Measurements from ENCODE around the gene FCAMR.
A peak's percentile ranks its signal among the peaks of the same experiment; 100 is the strongest.

The FCAMR gene

GRCh38 chr1:206970446-206970845 is at the start of gene FCAMR:
Gene FCAMR (minus strand): TSS chr1:206970460. CDS start chr1:206970125, 335 bp downstream.
- no peak for DNase-seq

- no peak for DNase-seq
These were observed 49.4 kb upstream of the FCAMR start for GRCh38 chr1:207019661-207020060.

GRCh38 chr1:207019161-207019560 is 48.9 kb upstream of the FCAMR start:
- no peak for DNase-seq

GRCh38 chr1:207018707-207019106 is 48.4 kb upstream of the FCAMR start:
- DNase-seq = no peak

- no peak for DNase-seq
These were observed 47.6 kb upstream of the FCAMR start for GRCh38 chr1:207017615-207018559.

- no peak for DNase-seq
These were observed 45.5 kb upstream of the FCAMR start for GRCh38 chr1:207015791-207016190.

- DNase-seq = no peak
These were observed 44.5 kb upstream of the FCAMR start for GRCh38 chr1:207014728-207015127.

GRCh38 chr1:207013321-207014085 is 43.2 kb upstream of the FCAMR start:
- no peak for DNase-seq

GRCh38 chr1:207010726-207011125 is 40.5 kb upstream of the FCAMR start:
- no peak for DNase-seq

- no peak for DNase-seq
These were observed 39.7 kb upstream of the FCAMR start for GRCh38 chr1:207009945-207010344.

- no peak for DNase-seq
These were observed 39.1 kb upstream of the FCAMR start for GRCh38 chr1:207009182-207009850.

- DNase-seq = no peak
These were observed 37.2 kb upstream of the FCAMR start for GRCh38 chr1:207007352-207008033.

GRCh38 chr1:207006914-207007313 is 36.7 kb upstream of the FCAMR start:
- no peak for DNase-seq

GRCh38 chr1:207006083-207006482 is 35.8 kb upstream of the FCAMR start:
- no peak for DNase-seq

- peak; percentile 17 to 35 for DNase-seq
These were observed 34.9 kb upstream of the FCAMR start for GRCh38 chr1:207004931-207005830.

- DNase-seq = no peak
These were observed 33.0 kb upstream of the FCAMR start for GRCh38 chr1:207003210-207003609.

GRCh38 chr1:207002724-207003146 is 32.5 kb upstream of the FCAMR start:
- no peak for DNase-seq

GRCh38 chr1:207001492-207002245 is 31.4 kb upstream of the FCAMR start:
- DNase-seq = no peak

GRCh38 chr1:207000651-207001291 is 30.5 kb upstream of the FCAMR start:
- DNase-seq = no peak

- no peak for DNase-seq
These were observed 28.6 kb upstream of the FCAMR start for GRCh38 chr1:206998816-206999215.
